PC-9 (cell line): ENCODE data around the gene DCST2.

ENCODE experiments used
- CTCF ChIP-seq: fragments of 200-600 bp; sonication (generic); conservative IDR thresholded peaks from 2 replicates; pipeline ENCODE4 v1.6.1; 2017; ENCODE audit warnings: mixed run types, antibody characterized with exemption, mild to moderate bottlenecking, moderate library complexity
- EZH2 ChIP-seq: fragments of 200-600 bp; sonication (generic); IDR thresholded peaks from 2 replicates; pipeline ENCODE4 v1.8.0; 2017; ENCODE audit warnings: antibody characterized with exemption, low read depth

DNA sequence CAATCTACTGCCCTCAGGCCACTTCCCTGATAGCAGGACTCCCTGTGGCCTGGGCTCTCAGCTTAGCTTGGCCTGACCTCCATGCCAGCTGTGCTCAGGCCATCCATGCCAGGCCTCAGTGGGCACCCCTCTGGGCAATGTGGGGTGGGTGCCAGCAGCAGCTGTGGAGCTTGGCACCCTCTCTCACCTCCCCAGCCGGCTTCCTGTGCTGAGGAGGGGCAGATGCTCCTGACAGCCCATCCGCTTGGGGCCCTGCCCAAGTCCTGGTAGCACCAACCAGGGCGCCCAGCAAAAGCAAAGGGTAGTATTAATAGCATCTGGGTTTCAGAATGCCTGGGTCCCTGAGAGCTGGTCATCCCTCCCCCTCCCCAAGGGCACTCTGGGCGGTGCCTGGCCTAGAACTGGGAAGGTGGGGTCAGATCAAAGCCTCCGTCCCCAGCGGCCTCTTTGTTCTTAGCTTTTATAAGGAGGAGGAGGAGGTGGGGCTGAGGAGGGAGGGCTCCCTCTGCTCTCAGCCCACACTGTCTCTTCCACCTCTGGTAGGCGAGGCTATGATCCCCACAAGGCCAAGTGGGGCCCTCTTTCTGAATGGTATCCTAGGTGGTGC, 36.1 kb upstream of the DCST2 start:
- no peak for TF ChIP-seq CTCF
- no peak for TF ChIP-seq EZH2
